AG20443 (cell line): ENCODE results near the gene ARHGEF25.
"Not testable (repeated sequence)": the region's sequence is repeated elsewhere in the genome, so short reads cannot be mapped to it uniquely, and the experiment has no call there.

Experiments
- DNase-seq: peaks from one replicate; pipeline ENCODE4 v3.0.0; 2012; ENCODE audit warnings: low spot score, mixed read lengths

The ARHGEF25 gene

DNA sequence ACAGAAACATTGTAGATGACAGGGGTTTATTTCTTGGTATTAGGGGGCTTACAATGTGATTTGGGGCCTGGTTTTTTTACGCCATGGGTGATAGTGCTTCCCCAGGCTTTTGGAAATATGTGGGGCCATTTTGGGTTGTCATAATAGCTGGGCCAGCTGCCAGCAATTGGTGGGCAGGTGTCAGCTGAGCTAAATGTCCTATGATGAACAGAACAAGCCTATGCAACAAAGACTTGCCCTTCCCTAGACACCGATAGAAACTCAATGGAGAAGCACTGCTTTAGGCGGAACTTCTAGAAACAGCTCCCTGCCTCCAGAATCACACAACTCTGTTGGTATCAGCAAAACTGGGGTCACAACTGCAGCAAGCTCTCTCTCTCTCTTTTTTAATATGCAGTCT is 26.9 kb downstream of the ARHGEF25 start:
- no peak for DNase-seq

DNA sequence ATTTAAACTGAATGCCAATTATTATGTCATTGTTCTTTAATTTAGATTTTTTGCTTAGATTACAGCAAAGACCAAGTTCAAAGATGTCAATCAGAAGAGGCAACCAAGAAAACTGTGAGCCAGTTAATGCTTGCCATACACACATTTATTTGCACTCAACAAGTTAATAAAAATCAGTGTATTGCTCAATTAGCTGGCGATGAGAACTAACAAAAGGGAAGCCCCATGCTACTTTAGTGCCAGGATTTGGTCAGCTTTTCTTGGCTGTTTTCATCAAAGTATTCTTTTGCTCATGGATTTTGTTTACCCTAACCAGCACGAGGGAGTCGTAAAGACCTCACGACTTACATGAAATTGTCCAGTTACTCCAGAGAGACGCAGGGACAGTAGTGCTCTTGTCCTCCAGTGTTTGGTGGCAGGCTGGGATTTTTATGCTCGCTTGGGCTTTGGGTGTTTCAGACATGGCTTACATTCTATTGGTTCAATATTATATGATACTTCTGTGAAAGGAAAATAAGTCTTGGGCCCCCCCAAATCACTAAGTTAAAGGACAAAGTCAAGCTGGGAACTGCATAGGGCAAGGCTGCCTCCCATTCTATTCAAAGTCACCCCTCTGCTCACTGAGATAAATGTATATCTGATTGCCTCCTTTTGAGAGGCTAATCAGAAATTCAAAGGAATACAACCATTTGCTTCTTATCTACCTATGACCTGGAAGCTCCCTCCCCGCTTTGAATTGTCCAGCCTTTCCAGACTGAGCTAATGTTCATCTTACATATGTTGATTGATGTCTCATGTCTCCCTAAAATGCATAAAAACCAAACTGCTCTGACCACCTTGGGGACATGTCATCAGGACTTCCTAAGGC is 29.2 kb downstream of the ARHGEF25 start:
- peak; percentile 10 for DNase-seq

DNA sequence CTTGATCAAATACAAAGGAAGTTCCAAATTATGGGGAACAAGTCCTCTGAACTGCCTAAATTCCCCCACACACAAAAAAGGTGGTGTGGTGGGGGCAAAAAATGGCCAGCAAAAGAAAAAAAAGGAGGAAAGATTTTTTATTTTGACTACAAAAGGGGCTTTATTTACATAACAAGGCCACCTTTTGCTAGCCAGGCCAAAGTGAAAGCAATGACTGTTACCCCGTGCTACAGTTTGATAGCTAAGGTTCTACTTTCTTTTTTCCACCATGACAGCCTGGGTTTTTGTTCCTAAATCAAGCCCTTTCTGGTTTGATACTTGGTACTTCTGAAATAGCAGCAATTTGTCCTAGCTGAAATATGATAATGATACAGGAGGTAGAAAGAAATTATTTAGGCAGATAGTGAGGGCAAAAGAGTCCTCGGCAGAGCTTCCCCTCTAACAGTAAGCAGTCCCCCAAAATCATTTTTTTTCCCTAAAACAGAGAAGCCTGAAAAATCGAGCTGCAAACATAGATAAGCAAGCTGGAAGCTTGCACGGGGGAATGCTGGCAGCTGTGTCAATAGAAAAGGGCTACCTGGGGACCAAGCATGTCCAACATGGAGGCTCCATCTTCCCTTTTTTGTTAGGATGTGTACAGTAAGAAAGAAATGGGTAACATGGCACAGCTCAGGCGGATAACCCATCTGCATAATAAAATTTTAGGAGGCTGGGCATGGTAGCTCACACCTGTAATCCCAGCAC is 30.6 kb downstream of the ARHGEF25 start:
- no peak for DNase-seq

DNA sequence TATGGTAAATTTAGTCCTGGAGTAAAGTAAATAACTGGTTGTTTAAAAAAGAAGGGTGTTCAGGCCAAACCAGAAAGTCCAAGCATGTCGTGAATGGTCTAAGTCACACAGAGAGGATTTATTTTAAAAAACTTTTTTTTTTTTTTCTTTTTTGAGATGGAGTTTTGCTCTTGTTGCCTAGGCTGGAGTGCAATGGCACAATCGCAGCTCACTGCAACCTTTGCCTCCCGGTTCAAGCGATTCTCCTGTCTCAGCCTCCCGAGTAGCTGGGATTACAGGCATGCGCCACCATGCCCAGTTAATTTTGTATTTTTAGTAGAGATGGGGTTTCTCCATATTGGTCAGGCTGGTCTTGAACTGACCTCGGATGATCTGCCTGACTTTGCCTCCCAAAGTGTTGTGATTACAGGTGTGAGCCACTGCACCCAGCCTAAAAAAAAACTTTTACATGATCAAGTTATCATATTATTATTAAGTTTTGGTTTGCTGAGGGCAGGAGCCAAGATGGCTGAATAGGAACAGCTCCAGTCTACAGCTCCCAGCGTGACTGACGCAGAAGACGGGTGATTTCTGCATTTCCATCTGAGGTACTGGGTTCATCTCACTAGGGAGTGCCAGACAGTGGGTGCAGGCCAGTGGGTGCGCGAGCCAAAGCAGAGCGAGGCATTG is 34.9 kb downstream of the ARHGEF25 start:
- not testable (repeated sequence) for DNase-seq

DNA sequence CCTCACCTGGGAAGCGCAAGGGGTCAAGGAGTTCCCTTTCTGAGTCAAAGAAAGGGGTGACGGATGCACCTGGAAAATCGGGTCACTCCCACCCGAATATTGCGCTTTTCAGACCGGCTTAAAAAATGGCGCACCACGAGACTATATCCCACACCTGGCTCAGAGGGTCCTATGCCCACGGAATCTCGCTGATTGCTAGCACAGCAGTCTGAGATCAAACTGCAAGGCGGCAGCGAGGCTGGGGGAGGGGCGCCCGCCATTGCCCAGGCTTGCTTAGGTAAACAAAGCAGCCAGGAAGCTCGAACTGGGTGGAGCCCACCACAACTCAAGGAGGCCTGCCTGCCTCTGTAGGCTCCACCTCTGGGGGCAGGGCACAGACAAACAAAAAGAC is 35.4 kb downstream of the ARHGEF25 start:
- DNase-seq: not testable (repeated sequence)

DNA sequence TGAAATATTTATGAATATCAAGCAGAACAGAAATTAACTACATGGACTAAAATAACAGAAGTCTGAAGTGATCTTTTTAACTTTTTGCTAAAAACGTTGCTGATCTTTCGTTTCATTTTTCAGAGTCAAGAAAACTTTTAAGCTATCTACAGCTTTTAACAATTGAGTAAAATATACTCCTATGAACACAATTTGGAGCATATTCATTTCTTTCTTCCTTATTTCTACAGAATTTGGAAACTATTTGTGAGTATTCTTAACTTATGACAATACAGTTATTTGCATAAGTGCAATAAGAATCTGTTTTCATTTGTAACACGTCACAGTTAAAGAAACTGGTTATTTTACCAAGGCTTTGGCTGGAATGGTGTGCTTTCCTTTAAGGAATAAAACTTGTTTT is 42.8 kb downstream of the ARHGEF25 start:
- DNase-seq: no peak

- DNase-seq: no peak
Measured at GRCh38 chr12:57655541-57656240, 44.5 kb downstream of the ARHGEF25 start.

GRCh38 chr12:57656408-57656807 is 45.2 kb downstream of the ARHGEF25 start:
- not testable (repeated sequence) for DNase-seq

DNA sequence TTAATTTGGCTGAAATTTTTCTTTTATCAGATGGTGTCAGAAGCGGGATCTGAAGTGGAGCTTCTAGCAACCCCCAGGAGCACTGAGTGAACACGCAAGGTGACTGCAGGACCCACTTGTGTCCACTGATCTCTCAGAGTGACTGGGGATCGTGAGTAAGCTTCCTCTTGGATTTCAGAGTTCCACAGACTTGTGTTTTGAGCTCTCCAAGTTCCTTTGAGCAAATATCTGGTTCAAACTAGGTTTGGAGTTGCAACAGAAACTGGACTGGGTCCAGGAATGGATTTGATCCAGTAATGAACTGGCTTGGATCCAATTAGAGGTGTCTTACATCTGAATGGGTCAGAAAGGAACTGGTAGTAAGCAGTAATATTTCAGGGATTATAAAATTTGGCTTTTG is 46.5 kb downstream of the ARHGEF25 start:
- no peak for DNase-seq

DNA sequence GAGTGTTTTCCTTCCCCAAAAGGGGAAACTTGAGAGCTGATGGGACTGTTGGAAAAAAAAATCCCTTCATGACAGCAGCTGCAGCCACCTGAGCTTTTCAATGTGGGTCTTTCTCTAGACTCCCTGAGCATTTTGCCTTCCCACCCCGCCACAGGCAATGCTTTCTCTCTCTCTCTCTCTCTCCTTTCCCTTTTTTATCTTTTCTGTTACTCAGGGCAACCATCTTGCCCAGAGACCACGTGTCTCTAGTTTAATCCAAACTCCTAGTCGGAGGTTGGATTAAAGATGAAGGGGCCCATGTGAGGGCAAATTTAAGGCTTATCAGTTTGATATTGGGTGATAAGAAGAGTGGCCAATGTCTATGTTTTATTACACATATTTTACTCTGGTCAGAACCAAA is 47.7 kb downstream of the ARHGEF25 start:
- no peak for DNase-seq

- no peak for DNase-seq
Measured at GRCh38 chr12:57661376-57661775, 50.1 kb downstream of the ARHGEF25 start.

DNA sequence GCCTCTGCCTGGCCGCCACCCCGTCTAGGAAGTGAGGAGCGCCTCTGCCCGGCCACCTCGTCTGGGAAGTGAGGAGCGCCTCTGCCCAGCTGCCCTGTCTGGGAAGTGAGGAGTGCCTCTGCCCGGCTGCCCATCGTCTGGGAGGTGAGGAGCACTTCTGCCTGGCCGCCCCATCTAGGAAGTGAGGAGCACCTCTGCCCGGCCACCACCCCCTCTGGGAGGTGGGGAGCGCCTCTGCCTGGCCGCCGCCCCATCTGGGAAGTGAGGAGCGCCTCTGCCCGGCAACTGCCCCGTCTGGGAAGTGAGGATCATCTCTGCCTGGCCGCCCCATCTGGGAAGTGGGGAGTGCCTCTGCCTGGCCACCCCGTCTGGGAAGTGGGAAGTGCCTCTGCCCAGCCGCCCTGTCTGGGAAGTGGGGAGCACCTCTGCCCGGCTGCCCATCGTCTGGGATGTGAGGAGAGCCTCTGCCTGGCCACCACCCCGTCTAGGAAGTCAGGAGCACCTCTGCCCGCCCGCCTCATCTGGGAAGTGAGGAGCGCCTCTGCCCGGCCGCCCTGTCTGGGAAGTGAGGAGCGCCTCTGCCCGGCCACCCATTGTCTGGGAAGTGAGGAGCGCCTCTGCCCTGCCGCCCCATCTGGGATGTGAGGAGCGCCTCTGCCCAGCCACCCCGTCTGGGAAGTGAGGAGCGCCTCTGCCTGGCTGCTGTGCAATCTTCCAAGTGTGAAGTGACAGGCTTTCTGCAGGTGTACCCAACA is 54.0 kb downstream of the ARHGEF25 start:
- DNase-seq: not testable (repeated sequence)
